UCSD-AML1 (cell line): ENCODE measurements around the gene HNRNPM.

Experiments
- DNase-seq: peaks from one replicate; lab custom pipeline; 2025; ENCODE audit not compliant: unreplicated experiment; lab: John Stamatoyannopoulos, UW

The HNRNPM gene

GRCh38 chr19:8484331-8484894, 39.6 kb downstream of the HNRNPM start:
- DNase-seq: no peak

GRCh38 chr19:8485561-8486371, 41.0 kb downstream of the HNRNPM start:
- DNase-seq: no peak

- no peak for DNase-seq
Observed at GRCh38 chr19:8486661-8487136, 41.9 kb downstream of the HNRNPM start.

GRCh38 chr19:8487137-8487851, 42.5 kb downstream of the HNRNPM start:
- DNase-seq: peak; percentile 81

GRCh38 chr19:8488365-8488764, 43.6 kb downstream of the HNRNPM start:
- DNase-seq: no peak

GRCh38 chr19:8489561-8490394, 45.0 kb downstream of the HNRNPM start:
- DNase-seq: no peak

GRCh38 chr19:8490395-8490760, 45.6 kb downstream of the HNRNPM start:
- DNase-seq: no peak

GRCh38 chr19:8490873-8491272, 46.1 kb downstream of the HNRNPM start:
- no peak for DNase-seq

GRCh38 chr19:8491574-8491973, 46.8 kb downstream of the HNRNPM start:
- no peak for DNase-seq

GRCh38 chr19:8494158-8494557, 49.4 kb downstream of the HNRNPM start:
- DNase-seq: peak; percentile 74

- no peak for DNase-seq
Observed at GRCh38 chr19:8498295-8498694, 53.5 kb downstream of the HNRNPM start.

- no peak for DNase-seq
Observed at GRCh38 chr19:8499048-8499833, 54.5 kb downstream of the HNRNPM start.

- DNase-seq: peak; percentile 69
Observed at GRCh38 chr19:8500158-8500557, 55.4 kb downstream of the HNRNPM start.

GRCh38 chr19:8501516-8501915, 56.7 kb downstream of the HNRNPM start:
- DNase-seq: no peak

GRCh38 chr19:8501981-8502380, 57.2 kb downstream of the HNRNPM start:
- DNase-seq: peak; percentile 34

- no peak for DNase-seq
Observed at GRCh38 chr19:8503510-8503909, 58.7 kb downstream of the HNRNPM start.

- DNase-seq: no peak
Observed at GRCh38 chr19:8504171-8504570, 59.4 kb downstream of the HNRNPM start.

GRCh38 chr19:8504919-8505318, 60.1 kb downstream of the HNRNPM start:
- no peak for DNase-seq

- peak; percentile 80 for DNase-seq
Observed at GRCh38 chr19:8505680-8506401, 61.1 kb downstream of the HNRNPM start.
